ENCODE measurements around the gene MYLIP.

The MYLIP gene

GRCh38 chr6:16118825-16119224 is 10.1 kb upstream of the MYLIP start:
- Histone ChIP-seq H2AFZ (ENCODE audit: low read depth, low read length, severe bottlenecking) (no peak overlapping the region), H3K79me2 (ENCODE audit: insufficient read depth, low read length) (no peaks in the 10 kb centered on the region), H3K9me2 (replicated peaks; ENCODE audit: insufficient read depth, low read length) (no peaks in the 10 kb centered on the region), H4K20me1 (ENCODE audit: low read depth, low read length) (no peaks in the 10 kb centered on the region), H3F3A (ENCODE audit: insufficient read depth) (no peaks in the 10 kb centered on the region), H3K27me3 (ENCODE audit: low read length) (0 out of 2 replicates have a peak, but pooled peaks cover 3% of the 10 kb centered on the region), H3K27ac (ENCODE audit: low read depth, low read length) (no peak overlapping the region), H3K4me2 (ENCODE audit: low read depth, low read length, poor library complexity, severe bottlenecking) (no peak overlapping the region), H3K4me3 (ENCODE audit: insufficient read depth, low read length, poor library complexity, severe bottlenecking) (no peak overlapping the region), H3K9me3 (ENCODE audit: insufficient read depth, low read length) (no peaks in the 10 kb centered on the region), H3K36me3 (ENCODE audit: low read length) (no peaks in the 10 kb centered on the region), H3K9ac (ENCODE audit: low read length) (no peak overlapping the region)
- TF ChIP-seq, protein P1, sequence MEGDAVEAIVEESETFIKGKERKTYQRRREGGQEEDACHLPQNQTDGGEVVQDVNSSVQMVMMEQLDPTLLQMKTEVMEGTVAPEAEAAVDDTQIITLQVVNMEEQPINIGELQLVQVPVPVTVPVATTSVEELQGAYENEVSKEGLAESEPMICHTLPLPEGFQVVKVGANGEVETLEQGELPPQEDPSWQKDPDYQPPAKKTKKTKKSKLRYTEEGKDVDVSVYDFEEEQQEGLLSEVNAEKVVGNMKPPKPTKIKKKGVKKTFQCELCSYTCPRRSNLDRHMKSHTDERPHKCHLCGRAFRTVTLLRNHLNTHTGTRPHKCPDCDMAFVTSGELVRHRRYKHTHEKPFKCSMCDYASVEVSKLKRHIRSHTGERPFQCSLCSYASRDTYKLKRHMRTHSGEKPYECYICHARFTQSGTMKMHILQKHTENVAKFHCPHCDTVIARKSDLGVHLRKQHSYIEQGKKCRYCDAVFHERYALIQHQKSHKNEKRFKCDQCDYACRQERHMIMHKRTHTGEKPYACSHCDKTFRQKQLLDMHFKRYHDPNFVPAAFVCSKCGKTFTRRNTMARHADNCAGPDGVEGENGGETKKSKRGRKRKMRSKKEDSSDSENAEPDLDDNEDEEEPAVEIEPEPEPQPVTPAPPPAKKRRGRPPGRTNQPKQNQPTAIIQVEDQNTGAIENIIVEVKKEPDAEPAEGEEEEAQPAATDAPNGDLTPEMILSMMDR (IDR thresholded peaks at IDR 0.05; ENCODE audit: insufficient read depth, low read length, poor library complexity, severe bottlenecking) = no peak
- TF ChIP-seq EZH2phosphoT487 (conservative IDR thresholded peaks at IDR 0.05; ENCODE audit: low read length) = no peak

- H2AFZ ChIP-seq (ENCODE audit: low read depth, low read length, severe bottlenecking) = no peak overlapping the region
Measured at GRCh38 chr6:16121339-16121738, 7.5 kb upstream of the MYLIP start.

DNA sequence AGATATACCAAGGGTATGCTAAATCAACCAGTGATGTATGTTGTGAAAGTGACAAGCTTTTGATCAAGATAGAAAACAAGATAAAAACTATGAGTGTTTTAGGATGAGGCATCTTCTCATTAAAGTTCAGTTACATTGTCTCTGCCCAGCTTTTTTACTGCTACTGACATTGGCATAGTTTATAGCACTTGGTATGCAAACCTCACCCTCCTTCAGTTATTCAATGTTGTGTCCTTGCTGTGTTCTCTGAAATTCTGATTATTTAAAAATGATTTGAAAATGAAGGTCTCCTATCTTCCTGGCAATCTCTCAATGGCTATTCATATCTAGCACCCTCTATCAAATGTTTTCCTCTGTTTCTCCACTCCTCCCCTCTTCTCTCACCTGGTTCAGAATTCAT is 6.7 kb upstream of the MYLIP start:
- Histone ChIP-seq H2AFZ (ENCODE audit: low read depth, low read length, severe bottlenecking) (no peak overlapping the region), H3F3A (ENCODE audit: insufficient read depth) (no peaks in the 10 kb centered on the region), H3K9me3 (ENCODE audit: insufficient read depth, low read length) (no peaks in the 10 kb centered on the region), H3K27me3 (ENCODE audit: low read length) (0 out of 2 replicates have a peak, but pooled peaks cover 3% of the 10 kb centered on the region), H3K79me2 (ENCODE audit: insufficient read depth, low read length) (no peaks in the 10 kb centered on the region), H3K9me2 (replicated peaks; ENCODE audit: insufficient read depth, low read length) (no peaks in the 10 kb centered on the region), H3K9ac (ENCODE audit: low read length) (no peak overlapping the region), H3K27ac (ENCODE audit: low read depth, low read length) (no peak overlapping the region), H4K20me1 (ENCODE audit: low read depth, low read length) (no peaks in the 10 kb centered on the region), H3K4me2 (ENCODE audit: low read depth, low read length, poor library complexity, severe bottlenecking) (no peak overlapping the region), H3K36me3 (ENCODE audit: low read length) (no peaks in the 10 kb centered on the region), H3K4me3 (ENCODE audit: insufficient read depth, low read length, poor library complexity, severe bottlenecking) (no peak overlapping the region)
- TF ChIP-seq EZH2phosphoT487 (conservative IDR thresholded peaks at IDR 0.05; ENCODE audit: low read length) = no peak
- TF ChIP-seq, protein P1 (IDR thresholded peaks at IDR 0.05; ENCODE audit: insufficient read depth, low read length, poor library complexity, severe bottlenecking) = no peak

More at GRCh38 chr6:16121339-16121738, 7.5 kb upstream of the MYLIP start:
- H3K27ac ChIP-seq (ENCODE audit: low read depth, low read length) = no peak overlapping the region
- H3K36me3 ChIP-seq (ENCODE audit: low read length) = no peaks in the 10 kb centered on the region
- no peak overlapping the region for H3K9ac ChIP-seq (ENCODE audit: low read length)
- H3K9me3 ChIP-seq (ENCODE audit: insufficient read depth, low read length) = no peaks in the 10 kb centered on the region
- no peaks in the 10 kb centered on the region for H3K9me2 ChIP-seq (replicated peaks; ENCODE audit: insufficient read depth, low read length)
- no peaks in the 10 kb centered on the region for H3K79me2 ChIP-seq (ENCODE audit: insufficient read depth, low read length)
- no peak overlapping the region for H3K4me2 ChIP-seq (ENCODE audit: low read depth, low read length, poor library complexity, severe bottlenecking)
- TF ChIP-seq, protein P1 (IDR thresholded peaks at IDR 0.05; ENCODE audit: insufficient read depth, low read length, poor library complexity, severe bottlenecking) = no peak
- TF ChIP-seq EZH2phosphoT487 (conservative IDR thresholded peaks at IDR 0.05; ENCODE audit: low read length) = no peak
- 0 out of 2 replicates have a peak, but pooled peaks cover 3% of the 10 kb centered on the region for H3K27me3 ChIP-seq (ENCODE audit: low read length)
- no peaks in the 10 kb centered on the region for H3F3A ChIP-seq (ENCODE audit: insufficient read depth)
- H4K20me1 ChIP-seq (ENCODE audit: low read depth, low read length) = no peaks in the 10 kb centered on the region
- H3K4me3 ChIP-seq (ENCODE audit: insufficient read depth, low read length, poor library complexity, severe bottlenecking) = no peak overlapping the region
